Stimulated activated CD4-positive, alpha-beta T cell treated with anti-CD3 and anti-CD28 coated beads, Interleukin-4, amount 100 ng/mL, for 48 hours (primary cell): ENCODE data around the gene ST6GAL2.

Experiments
- DNase-seq, 2 donors: peaks; one replicate each; pipeline ENCODE4 v3.0.0-alpha.2; 2020; ENCODE audit warnings: low read depth in 2 of 2

The ST6GAL2 gene

GRCh38 chr2:106863387-106863786 is 22.6 kb downstream of the ST6GAL2 start:
- DNase-seq: no peak

GRCh38 chr2:106859498-106859897 is 26.5 kb downstream of the ST6GAL2 start:
- no peak for DNase-seq

GRCh38 chr2:106858810-106859209 is 27.2 kb downstream of the ST6GAL2 start:
- no peak for DNase-seq

GRCh38 chr2:106857882-106858478 is 28.0 kb downstream of the ST6GAL2 start:
- DNase-seq: no peak

- DNase-seq: no peak
Observed at GRCh38 chr2:106853631-106854030, 32.3 kb downstream of the ST6GAL2 start.

GRCh38 chr2:106851881-106852501 is 34.0 kb downstream of the ST6GAL2 start:
- DNase-seq: no peak

- no peak for DNase-seq
Observed at GRCh38 chr2:106851087-106851874, 34.7 kb downstream of the ST6GAL2 start.

- DNase-seq: no peak
Observed at GRCh38 chr2:106849253-106849652, 36.7 kb downstream of the ST6GAL2 start.

GRCh38 chr2:106847366-106847765 is 38.6 kb downstream of the ST6GAL2 start:
- DNase-seq: no peak

- DNase-seq: no peak
Observed at GRCh38 chr2:106845716-106846115, 40.3 kb downstream of the ST6GAL2 start.

- no peak for DNase-seq
Observed at GRCh38 chr2:106843910-106844250, 42.1 kb downstream of the ST6GAL2 start.

- no peak for DNase-seq
Observed at GRCh38 chr2:106843001-106843909, 42.7 kb downstream of the ST6GAL2 start.

- DNase-seq: no peak
Observed at GRCh38 chr2:106841886-106842645, 43.9 kb downstream of the ST6GAL2 start.

GRCh38 chr2:106840818-106841217 is 45.1 kb downstream of the ST6GAL2 start:
- no peak for DNase-seq

- no peak for DNase-seq
Observed at GRCh38 chr2:106839849-106840595, 45.9 kb downstream of the ST6GAL2 start.

- no peak for DNase-seq
Observed at GRCh38 chr2:106833256-106833655, 52.7 kb downstream of the ST6GAL2 start.

GRCh38 chr2:106831816-106832569 is 54.0 kb downstream of the ST6GAL2 start:
- DNase-seq: no peak

- no peak for DNase-seq
Observed at GRCh38 chr2:106831241-106831640, 54.7 kb downstream of the ST6GAL2 start.

GRCh38 chr2:106830191-106830590 is 55.8 kb downstream of the ST6GAL2 start:
- no peak for DNase-seq

- no peak for DNase-seq
Observed at GRCh38 chr2:106828119-106828518, 57.8 kb downstream of the ST6GAL2 start.
